Suprapubic skin (tissue), 4 donors: ENCODE results near the gene CTCFL. TPM values are rescaled to one million over a fixed set of nuclear protein-coding genes. Genes with fewer than 3 reads are reported as not detected.

ENCODE experiments used
- DNase-seq, 2 donors: peaks; one replicate each; pipeline ENCODE4 v3.0.0-alpha.2; 2019; ENCODE audit warnings: low spot score in 2 of 2
- H3K27ac ChIP-seq: fragments of 200-600 bp; sonication (generic); one replicate; pipeline ENCODE4 v1.5.1; 2019
- H3K27me3 ChIP-seq: fragments of 200-600 bp; sonication (generic); one replicate; pipeline ENCODE4 v1.5.1; 2019
- H3K36me3 ChIP-seq: fragments of 200-600 bp; sonication (generic); one replicate; pipeline ENCODE4 v1.5.1; 2019
- H3K4me1 ChIP-seq: fragments of 200-600 bp; sonication (generic); one replicate; pipeline ENCODE4 v1.5.1; 2019
- H3K4me3 ChIP-seq: fragments of 200-600 bp; sonication (generic); one replicate; pipeline ENCODE4 v1.5.1; 2019; ENCODE audit warnings: mild to moderate bottlenecking
- H3K9me3 ChIP-seq: fragments of 200-600 bp; sonication (generic); one replicate; pipeline ENCODE4 v1.5.1; 2019
- EP300 ChIP-seq: sonication (generic); formaldehyde crosslinking; IDR thresholded peaks from one replicate; pipeline ENCODE4 v1.6.1; 2017; ENCODE audit warnings: antibody characterized with exemption
- POLR2A ChIP-seq, 2 donors: fragments of 450-650 bp; IDR thresholded peaks; one replicate each; pipeline ENCODE4 v1.6.1; 2017; ENCODE audit warnings: antibody characterized with exemption in 2 of 2, mild to moderate bottlenecking in 2 of 2, moderate library complexity in 2 of 2
- POLR2AphosphoS5 ChIP-seq, 3 donors: sonication (generic); formaldehyde crosslinking; IDR thresholded peaks; one replicate each; pipeline ENCODE4 v1.6.1; 2017; ENCODE audit warnings: antibody characterized with exemption in 3 of 3
- WGBS: methylation state at CpG from one replicate; pipeline ENCODE4 v1.1.5; 2018; 5-methylcytosine and 5-hydroxymethylcytosine counted together
- total RNA-seq, 4 donors: library from RNA; depleted of rRNA; stranded (reverse); fragments of >200 nt; gene quantifications; one replicate each; pipeline ENCODE4 v1.1.0, GENCODE V29; 2016
- TF ChIP-seq, protein P1 (sequence below), 2 donors: fragments of 200-600 bp in 1 of 2; fragments of 450-650 bp in 1 of 2; sonication (generic) in 1 of 2; IDR thresholded peaks; one replicate each; pipeline ENCODE4 v1.5.1; 2016 to 2019; ENCODE audit warnings: antibody characterized with exemption in 2 of 2, mild to moderate bottlenecking in 1 of 2, moderate library complexity in 1 of 2

CTCFL gene
- total RNA-seq, 4 donors from 2014 or later: not detected

DNA sequence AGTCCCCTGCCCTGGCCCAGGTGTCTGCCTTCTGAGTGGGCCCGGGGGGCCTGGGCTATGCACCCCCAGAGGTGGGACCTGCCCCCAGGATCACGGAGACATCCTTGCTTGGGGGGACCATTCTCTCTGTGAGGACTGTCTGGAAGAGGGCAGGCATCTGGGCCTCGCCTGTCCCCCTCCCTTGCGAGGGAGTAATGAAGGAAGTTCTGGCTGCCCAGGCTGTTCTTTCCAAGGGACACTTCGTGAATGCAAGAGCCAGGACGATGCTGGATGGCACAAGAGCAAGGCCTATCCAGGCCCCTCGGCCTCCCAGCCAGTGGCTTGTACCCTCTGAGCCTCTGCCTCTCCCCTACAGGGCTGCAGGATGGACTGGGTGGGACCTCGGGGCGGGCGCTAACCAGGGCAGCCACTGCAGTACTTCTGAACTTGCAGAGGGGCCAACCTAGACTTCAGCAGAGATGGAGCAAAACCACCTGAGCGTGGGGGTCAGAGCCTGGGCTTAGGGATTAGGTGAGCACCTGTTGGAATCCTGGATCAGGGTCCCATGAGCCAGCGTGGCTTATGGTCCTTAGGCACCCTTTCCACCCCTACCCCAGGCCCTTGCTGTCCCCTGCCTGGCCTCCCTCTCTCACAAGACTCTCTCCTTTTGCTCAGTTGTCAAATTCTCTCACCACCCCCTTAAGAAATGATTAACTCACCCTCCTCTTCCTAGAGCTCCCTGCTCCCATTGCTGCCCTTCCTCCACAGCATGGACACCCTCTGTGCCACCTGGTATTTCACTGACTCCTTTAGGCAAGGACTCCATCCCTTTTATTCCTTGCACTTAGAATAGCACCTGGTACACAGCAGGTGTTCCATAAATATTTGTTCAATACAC, 53.2 kb downstream of the CTCFL start:
- peaks cover 50% of the 10 kb centered on the region for H3K27me3 ChIP-seq
- H3K9me3 ChIP-seq: no peaks in the 10 kb centered on the region
- peaks cover 5% of the 10 kb centered on the region for H3K4me1 ChIP-seq
- peak in 1 of 2 donors; percentile 50 for DNase-seq
- H3K27ac ChIP-seq: no peak overlapping the region
- no peak overlapping the region for H3K4me3 ChIP-seq
- 81% methylated on average over 7 of the region's 12 CpGs for WGBS
- no peaks in the 10 kb centered on the region for H3K36me3 ChIP-seq
- TF ChIP-seq EP300 (no peak), POLR2A (IDR thresholded peaks at IDR 0.05) (no peak), POLR2AphosphoS5 (IDR thresholded peaks at IDR 0.05) (no peak)
- TF ChIP-seq, protein P1, sequence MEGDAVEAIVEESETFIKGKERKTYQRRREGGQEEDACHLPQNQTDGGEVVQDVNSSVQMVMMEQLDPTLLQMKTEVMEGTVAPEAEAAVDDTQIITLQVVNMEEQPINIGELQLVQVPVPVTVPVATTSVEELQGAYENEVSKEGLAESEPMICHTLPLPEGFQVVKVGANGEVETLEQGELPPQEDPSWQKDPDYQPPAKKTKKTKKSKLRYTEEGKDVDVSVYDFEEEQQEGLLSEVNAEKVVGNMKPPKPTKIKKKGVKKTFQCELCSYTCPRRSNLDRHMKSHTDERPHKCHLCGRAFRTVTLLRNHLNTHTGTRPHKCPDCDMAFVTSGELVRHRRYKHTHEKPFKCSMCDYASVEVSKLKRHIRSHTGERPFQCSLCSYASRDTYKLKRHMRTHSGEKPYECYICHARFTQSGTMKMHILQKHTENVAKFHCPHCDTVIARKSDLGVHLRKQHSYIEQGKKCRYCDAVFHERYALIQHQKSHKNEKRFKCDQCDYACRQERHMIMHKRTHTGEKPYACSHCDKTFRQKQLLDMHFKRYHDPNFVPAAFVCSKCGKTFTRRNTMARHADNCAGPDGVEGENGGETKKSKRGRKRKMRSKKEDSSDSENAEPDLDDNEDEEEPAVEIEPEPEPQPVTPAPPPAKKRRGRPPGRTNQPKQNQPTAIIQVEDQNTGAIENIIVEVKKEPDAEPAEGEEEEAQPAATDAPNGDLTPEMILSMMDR (IDR thresholded peaks at IDR 0.05): no peak

DNA sequence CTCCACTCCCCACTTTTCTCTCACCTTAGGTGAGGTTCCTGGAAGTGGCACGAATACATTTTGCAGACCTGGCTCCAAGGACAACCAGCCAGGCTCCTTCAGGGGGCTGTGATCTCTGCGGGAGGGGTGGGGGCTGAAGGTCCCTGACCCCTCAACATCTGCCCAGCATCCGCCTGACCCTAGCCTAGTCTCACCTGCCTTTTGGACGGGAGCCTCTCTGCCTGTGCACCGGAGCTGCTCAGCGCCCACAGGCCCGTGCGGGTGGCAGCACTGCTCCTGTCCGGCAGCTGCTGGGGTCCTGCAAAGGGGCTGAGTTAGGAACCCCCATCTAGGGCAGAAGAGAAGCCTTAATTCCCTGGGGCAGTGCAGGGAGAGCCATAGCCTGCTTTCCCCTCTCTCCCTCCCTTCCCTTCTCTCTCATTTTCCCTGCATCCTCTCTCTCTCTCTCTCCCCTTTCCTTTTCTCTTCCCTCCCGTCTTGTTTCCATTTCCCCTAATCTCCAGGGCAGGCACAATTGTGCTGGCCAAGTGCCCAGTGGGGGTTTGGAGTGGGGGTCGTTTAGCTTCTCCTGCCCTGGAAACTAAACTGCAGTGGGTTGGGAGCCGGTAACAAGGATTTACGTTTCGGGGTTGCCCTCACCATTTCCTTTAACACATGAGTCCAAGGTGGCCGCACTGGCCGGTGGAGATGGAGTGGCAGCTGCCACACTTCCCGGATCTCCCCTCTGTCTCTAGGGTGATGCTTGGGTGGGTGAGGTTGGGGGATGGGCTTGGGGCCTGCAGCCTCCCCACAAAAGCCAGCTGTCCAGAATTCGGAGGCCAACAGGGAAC, 54.1 kb downstream of the CTCFL start:
- Histone ChIP-seq H3K27me3 (peaks cover 56% of the 10 kb centered on the region), H3K9me3 (no peaks in the 10 kb centered on the region), H3K36me3 (no peaks in the 10 kb centered on the region), H3K4me1 (peaks cover 5% of the 10 kb centered on the region), H3K4me3 (no peak overlapping the region), H3K27ac (no peak overlapping the region)
- whole genome bisulfite sequencing: 62% methylated on average over 18 of the region's 18 CpGs
- TF ChIP-seq, protein P1 (IDR thresholded peaks at IDR 0.05): no peak
- TF ChIP-seq EP300 (no peak), POLR2AphosphoS5 (IDR thresholded peaks at IDR 0.05) (no peak), POLR2A (IDR thresholded peaks at IDR 0.05) (no peak)
- peak in 1 of 2 donors; percentile 38 for DNase-seq

DNA sequence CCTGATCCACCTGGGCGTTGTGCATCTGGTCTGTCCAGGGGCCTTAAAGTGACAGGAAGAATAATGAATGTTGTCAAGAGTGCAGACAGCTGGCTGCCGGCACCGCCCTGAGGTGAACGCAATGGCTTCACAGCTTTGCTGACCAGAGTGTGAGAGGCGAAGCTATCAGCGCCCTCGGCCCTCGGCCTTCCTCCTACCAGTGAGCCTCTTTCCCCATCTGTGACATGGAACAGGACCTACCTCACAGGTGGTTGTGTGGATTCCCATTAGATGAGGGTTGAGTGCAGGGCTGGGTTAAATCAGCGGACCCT, 54.8 kb downstream of the CTCFL start:
- H3K9me3 ChIP-seq: no peaks in the 10 kb centered on the region
- no peak for TF ChIP-seq POLR2A (IDR thresholded peaks at IDR 0.05)
- no peak for TF ChIP-seq EP300
- no peak for TF ChIP-seq POLR2AphosphoS5 (IDR thresholded peaks at IDR 0.05)
- TF ChIP-seq, protein P1 (IDR thresholded peaks at IDR 0.05): no peak
- 74% methylated on average over 9 of the region's 9 CpGs for WGBS
- DNase-seq: peak in 1 of 2 donors; percentile 42
- no peak overlapping the region for H3K27ac ChIP-seq
- H3K4me1 ChIP-seq: peaks cover 5% of the 10 kb centered on the region
- peaks cover 60% of the 10 kb centered on the region for H3K27me3 ChIP-seq
- H3K36me3 ChIP-seq: no peaks in the 10 kb centered on the region
- H3K4me3 ChIP-seq: no peak overlapping the region

DNA sequence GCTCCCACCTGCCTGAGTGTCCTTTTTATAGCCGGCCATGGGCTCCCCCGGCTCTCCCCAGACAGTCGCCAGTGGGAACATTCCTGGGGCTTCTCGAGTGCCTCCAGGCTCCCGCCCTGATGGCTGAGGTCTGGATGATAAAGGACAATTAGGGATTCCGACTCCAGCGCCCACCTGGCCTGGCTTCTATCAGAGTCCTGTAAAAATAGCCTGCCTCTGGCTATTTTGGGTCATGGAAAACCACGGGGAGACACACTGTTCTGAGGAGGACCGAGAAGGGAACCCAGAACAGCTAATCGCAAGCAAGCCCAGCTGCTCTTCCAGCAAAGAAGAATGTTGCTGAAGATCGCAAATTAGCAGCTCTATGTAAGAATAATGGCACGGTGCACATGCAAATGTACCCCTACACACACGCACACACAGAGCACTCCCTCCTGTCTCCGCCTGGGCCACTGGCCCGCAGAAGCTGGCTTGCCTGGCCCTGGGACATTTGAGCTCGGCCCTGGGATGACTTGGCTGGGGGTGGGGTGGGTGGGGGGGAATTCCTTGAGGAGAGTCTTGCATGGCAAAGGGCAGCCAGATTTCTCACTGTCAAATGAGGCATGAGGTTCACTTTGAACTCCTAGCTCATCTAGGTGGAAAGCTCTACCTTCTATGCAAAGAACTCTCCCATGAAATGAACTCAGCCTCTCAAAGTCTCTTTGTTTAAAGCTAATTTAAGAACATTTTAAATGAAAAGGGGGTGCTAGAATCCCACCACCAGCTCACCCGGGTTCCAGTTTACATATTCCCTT, 55.3 kb downstream of the CTCFL start:
- TF ChIP-seq POLR2AphosphoS5 (IDR thresholded peaks at IDR 0.05) (no peak), EP300 (no peak), POLR2A (IDR thresholded peaks at IDR 0.05) (no peak)
- TF ChIP-seq, protein P1 (IDR thresholded peaks at IDR 0.05): no peak
- WGBS: 28% methylated on average over 7 of the region's 17 CpGs
- Histone ChIP-seq H3K36me3 (no peaks in the 10 kb centered on the region), H3K27me3 (peaks cover 60% of the 10 kb centered on the region), H3K27ac (no peak overlapping the region), H3K4me3 (no peak overlapping the region), H3K4me1 (peaks cover 5% of the 10 kb centered on the region), H3K9me3 (no peaks in the 10 kb centered on the region)
- peak in 1 of 2 donors; percentile 13 for DNase-seq
